ENCODE results near the gene CCDC175.

- TF ChIP-seq CTCF (IDR thresholded peaks at IDR 0.05) (no peak), EP300 (IDR thresholded peaks at IDR 0.05) (no peak)
Observed at GRCh38 chr14:59582161-59582560, 5.5 kb upstream of the CCDC175 start.

Measured in esophagus muscularis mucosa (tissue), 3 donors.